IMR-90 (cell line): ENCODE results near the gene CPNE4. TPM values are rescaled to one million over a fixed set of nuclear protein-coding genes. Genes with fewer than 3 reads are reported as not detected.

ENCODE experiments used
- ATAC-seq: fragments of 200-7000 bp; cut with Tn5 transposase; 2 replicates; pipeline ENCODE4 v1.9.1; 2020; ENCODE audit warnings: low read depth, mild to moderate bottlenecking, moderate library complexity
- BruUV-seq: library from RNA; stranded (reverse); fragments of 400-500 nt; replicated peaks from 2 replicates; lab custom pipeline; 2021; lab: Mats Ljungman, UMichigan
- CTCF ChIA-PET: fragments of 300-600 bp; formaldehyde crosslinking; extraction: SDS; loops from one replicate; lab custom pipeline; 2021; ENCODE audit warnings: antibody characterized with exemption; lab: Yijun Ruan, JAX
- POLR2A ChIA-PET: fragments of 300-600 bp; sonication (Branson Sonifier 250); formaldehyde crosslinking; loops from one replicate; lab custom pipeline; 2022; ENCODE audit warnings: antibody characterized with exemption; ENCODE audit not compliant: unreplicated experiment; lab: Charles Lee
- DNase-seq: peaks from one replicate; pipeline ENCODE4 v3.0.0; 2013
- H2AFZ ChIP-seq: replicated peaks from 2 replicates; pipeline ENCODE3; 2013; ENCODE audit warnings: low read length, mild to moderate bottlenecking; ENCODE audit not compliant: poor library complexity
- H2AK5ac ChIP-seq: 2 replicates; pipeline ENCODE4 v1.6.1; 2013; ENCODE audit warnings: low read depth, low read length, inconsistent platforms
- H2AK9ac ChIP-seq: replicated peaks from 2 replicates; pipeline ENCODE3; 2013; ENCODE audit warnings: mild to moderate bottlenecking, low read depth, low read length, moderate library complexity; ENCODE audit not compliant: poor library complexity
- H2BK120ac ChIP-seq: 2 replicates; pipeline ENCODE4 v1.6.1; 2013; ENCODE audit warnings: low read depth, low read length, inconsistent platforms
- H2BK15ac ChIP-seq: 3 replicates; pipeline ENCODE4 v1.6.1; 2013; ENCODE audit warnings: low read depth, low read length, inconsistent platforms
- H2BK20ac ChIP-seq: 2 replicates; pipeline ENCODE4 v1.6.1; 2013; ENCODE audit warnings: low read depth, mild to moderate bottlenecking, inconsistent platforms, low read length, moderate library complexity
- H2BK5ac ChIP-seq: 2 replicates; pipeline ENCODE4 v1.6.1; 2013; ENCODE audit warnings: mild to moderate bottlenecking, low read depth, low read length, inconsistent platforms; ENCODE audit not compliant: poor library complexity, severe bottlenecking
- H3K14ac ChIP-seq: replicated peaks from 2 replicates; pipeline ENCODE4 v1.6.1; 2013; ENCODE audit warnings: low read depth, low read length, inconsistent platforms
- H3K18ac ChIP-seq: 2 replicates; pipeline ENCODE4 v1.6.1; 2013; ENCODE audit warnings: low read depth, low read length, control low read depth
- H3K23ac ChIP-seq: 2 replicates; pipeline ENCODE4 v1.6.1; 2013; ENCODE audit warnings: low read depth, low read length, inconsistent platforms
- H3K27ac ChIP-seq: 2 replicates; pipeline ENCODE4 v1.5.1; 2013; ENCODE audit warnings: mild to moderate bottlenecking, control low read depth, low read length; ENCODE audit not compliant: insufficient read depth
- H3K27me3 ChIP-seq: 2 replicates; pipeline ENCODE4 v1.6.1; 2013; ENCODE audit warnings: low read length; ENCODE audit not compliant: control insufficient read depth, insufficient read depth
- H3K36me3 ChIP-seq: 2 replicates; pipeline ENCODE4 v1.6.1; 2013; ENCODE audit warnings: low read length, mixed read lengths; ENCODE audit not compliant: control insufficient read depth, insufficient read depth
- H3K4ac ChIP-seq: 2 replicates; pipeline ENCODE4 v1.6.1; 2013; ENCODE audit warnings: low read depth, low read length, inconsistent platforms
- H3K4me1 ChIP-seq: 2 replicates; pipeline ENCODE4 v1.6.1; 2013; ENCODE audit warnings: low read length, mixed read lengths; ENCODE audit not compliant: control insufficient read depth, insufficient read depth
- H3K4me2 ChIP-seq: 2 replicates; pipeline ENCODE4 v1.6.1; 2013; ENCODE audit warnings: low read depth, mild to moderate bottlenecking, control low read depth, low read length, moderate library complexity
- H3K4me3 ChIP-seq: 2 replicates; pipeline ENCODE4 v1.5.1; 2013; ENCODE audit warnings: low read depth, mild to moderate bottlenecking, control low read depth, low read length, moderate library complexity; ENCODE audit not compliant: insufficient read depth
- H3K56ac ChIP-seq: 2 replicates; pipeline ENCODE4 v1.6.1; 2013; ENCODE audit warnings: low read length, inconsistent platforms; ENCODE audit not compliant: insufficient read depth; ENCODE audit errors: extremely low read depth
- H3K79me1 ChIP-seq, 2 experiments: 2 replicates each; pipeline ENCODE4 v1.6.1; 2013; ENCODE audit warnings: low read length in 2 of 2, inconsistent platforms in 1 of 2, low read depth in 1 of 2
- H3K9ac ChIP-seq: 2 replicates; pipeline ENCODE4 v1.6.1; 2013; ENCODE audit warnings: low read depth, low read length, control low read depth
- H3K9me1 ChIP-seq: 2 replicates; pipeline ENCODE4 v1.6.1; 2013; ENCODE audit warnings: low read length, inconsistent platforms; ENCODE audit not compliant: insufficient read depth
- H3K9me3 ChIP-seq: 2 replicates; pipeline ENCODE4 v1.6.1; 2013; ENCODE audit warnings: low read length; ENCODE audit not compliant: control insufficient read depth, insufficient read depth
- H4K20me1 ChIP-seq: 2 replicates; pipeline ENCODE4 v1.6.1; 2013; ENCODE audit warnings: low read length, inconsistent platforms; ENCODE audit not compliant: insufficient read depth
- H4K5ac ChIP-seq: 2 replicates; pipeline ENCODE4 v1.6.1; 2013; ENCODE audit warnings: mild to moderate bottlenecking, low read depth, low read length, control low read depth
- H4K8ac ChIP-seq, 2 experiments: 2 replicates each; pipeline ENCODE4 v1.6.1; 2013; ENCODE audit warnings: low read depth in 2 of 2, low read length in 2 of 2, control low read depth in 1 of 2, inconsistent platforms in 1 of 2
- H4K91ac ChIP-seq: 2 replicates; pipeline ENCODE4 v1.6.1; 2013; ENCODE audit warnings: low read depth, low read length, inconsistent platforms; ENCODE audit not compliant: insufficient read depth
- BHLHE40 ChIP-seq: fragments of 150-350 bp; IDR thresholded peaks from 2 replicates; pipeline ENCODE4 v1.6.1; 2016; ENCODE audit warnings: mild to moderate bottlenecking, low read depth, low read length
- CTCF ChIP-seq: conservative IDR thresholded peaks from 2 replicates; pipeline ENCODE4 v1.5.1; 2012; ENCODE audit warnings: mild to moderate bottlenecking, low read depth, low read length, improper control_type of control experiment
- ELK1 ChIP-seq: fragments of 150-350 bp; IDR thresholded peaks from 2 replicates; pipeline ENCODE4 v1.6.1; 2016; ENCODE audit warnings: low read depth, mild to moderate bottlenecking, low read length, moderate library complexity, borderline replicate concordance
- FOS ChIP-seq: fragments of 150-350 bp; IDR thresholded peaks from 2 replicates; pipeline ENCODE4 v1.6.1; 2016; ENCODE audit warnings: low read depth, low read length
- MAFK ChIP-seq: IDR thresholded peaks from 2 replicates; pipeline ENCODE4 v1.6.1; 2012; ENCODE audit warnings: low read depth, low read length, improper control_type of control experiment
- MAZ ChIP-seq: IDR thresholded peaks from 2 replicates; pipeline ENCODE4 v1.6.1; 2012; ENCODE audit warnings: low read depth, mild to moderate bottlenecking, low read length, improper control_type of control experiment, moderate library complexity, borderline replicate concordance
- NFE2L2 ChIP-seq: fragments of 150-350 bp; IDR thresholded peaks from 2 replicates; pipeline ENCODE4 v1.6.1; 2016; ENCODE audit warnings: low read depth, mild to moderate bottlenecking, low read length
- POLR2A ChIP-seq: IDR thresholded peaks from 2 replicates; pipeline ENCODE4 v1.6.1; 2012; ENCODE audit warnings: mild to moderate bottlenecking, low read depth, low read length
- RAD21 ChIP-seq: IDR thresholded peaks from 2 replicates; pipeline ENCODE4 v1.6.1; 2012; ENCODE audit warnings: low read length, improper control_type of control experiment
- RCOR1 ChIP-seq: IDR thresholded peaks from 2 replicates; pipeline ENCODE4 v1.6.1; 2012; ENCODE audit warnings: mild to moderate bottlenecking, low read length, improper control_type of control experiment; ENCODE audit not compliant: insufficient replicate concordance
- RFX5 ChIP-seq: IDR thresholded peaks from 2 replicates; pipeline ENCODE4 v1.8.0; 2012; ENCODE audit warnings: low read depth, mild to moderate bottlenecking, low read length, moderate library complexity
- SMC3 ChIP-seq: fragments of 150-350 bp; IDR thresholded peaks from 2 replicates; pipeline ENCODE4 v1.6.1; 2016; ENCODE audit warnings: low read depth, mild to moderate bottlenecking, antibody characterized with exemption, low read length, moderate library complexity
- USF2 ChIP-seq: fragments of 150-350 bp; IDR thresholded peaks from 2 replicates; pipeline ENCODE4 v1.6.1; 2017; ENCODE audit warnings: mild to moderate bottlenecking, antibody characterized with exemption, low read length, low read depth
- WGBS, 2 experiments: methylation state at CpG; one replicate each; pipeline versions ENCODE4 v1.1.5 to v1.1.7; 2013; ENCODE audit warnings: missing lambda C conversion rate in 2 of 2; ENCODE audit not compliant: insufficient read length in 1 of 2; ENCODE audit errors: extremely low coverage in 2 of 2; 5-methylcytosine and 5-hydroxymethylcytosine counted together
- dilution Hi-C: fragments of 300-500 bp; cut with HindIII; formaldehyde crosslinking; loops from one replicate; pipeline ENCODE4 v1.14.3; 2018; ENCODE audit warnings: low sequenced_read_pairs; ENCODE audit not compliant: unreplicated experiment
- in situ Hi-C: fragments of 300-500 bp; cut with MboI; formaldehyde crosslinking; loops from 3 replicates; pipeline ENCODE4 v1.14.3; 2019; ENCODE audit warnings: low sequenced_read_pairs, inconsistent platforms, mixed read lengths
- intact Hi-C: fragments of 100-400 bp; cut with micrococcal nuclease; formaldehyde crosslinking; loops from 2 replicates; pipeline ENCODE4 v1.10.0; 2022
- polyA plus RNA-seq, 3 experiments: library from polyadenylated mRNA; depleted of rRNA; stranded (reverse); fragments of >200 nt; gene quantifications; 2 replicates each; pipeline ENCODE4 v1.2.3, GENCODE V29; 2012; ENCODE audit warnings: low replicate concordance in 1 of 3
- total RNA-seq: library from RNA; depleted of rRNA; stranded (reverse); fragments of >200 nt; gene quantifications from 2 replicates; pipeline ENCODE4 v1.2.3, GENCODE V29; 2012

CPNE4 gene
- total and polyA plus RNA-seq, 2 of the 4 experiments (the other 2 are of a cell fraction): not detected

- CTCF ChIA-PET: interaction anchor here (1.0 kb wide), 1 partner anchor 16 kb away, joined by 4 read pairs; no protein-coding TSS in a partner anchor
- Histone ChIP-seq H3K23ac (no peak overlapping the region), H3K27ac (no peak overlapping the region), H4K8ac (no peak overlapping the region), H3K18ac (no peak overlapping the region), H3K9me3 (no peaks in the 10 kb centered on the region), H2AK9ac (no peak overlapping the region), H2AK5ac (no peak overlapping the region), H3K36me3 (no peaks in the 10 kb centered on the region), H3K56ac (no peak overlapping the region), H3K27me3 (no peaks in the 10 kb centered on the region; the same call in 1 of the 2 replicates), H3K4me1 (no peaks in the 10 kb centered on the region), H4K91ac (no peak overlapping the region), H4K20me1 (no peaks in the 10 kb centered on the region), H3K9me1 (no peaks in the 10 kb centered on the region), H3K79me1 (no peaks in the 10 kb centered on the region), H3K4me3 (no peak overlapping the region), H2AFZ (no peak overlapping the region), H3K9ac (no peak overlapping the region), H3K14ac (no peak overlapping the region), H2BK5ac (no peak overlapping the region), H2BK20ac (no peak overlapping the region), H2BK120ac (no peak overlapping the region), H4K5ac (no peak overlapping the region), H3K4me2 (no peak overlapping the region), H3K4ac (no peak overlapping the region), H2BK15ac (no peak overlapping the region)
- no peak for ATAC-seq
- intact Hi-C loops: loop anchor here (10.0 kb wide), 1 partner anchor 468 kb away; no protein-coding TSS in a partner anchor
- DNase-seq: no peak
- POLR2A ChIA-PET: no interaction called here
- in situ Hi-C loops: no loop called here
- no TSS peak for BruUV-seq
- 30% methylated on average over 4 of the region's 7 CpGs; no CpG with 5 or more reads in 1 of the 2 experiments for WGBS, 2 experiments
- dilution Hi-C loops: loop anchor here (25.0 kb wide), 1 partner anchor 236 kb away; no protein-coding TSS in a partner anchor
- no peak for TF ChIP-seq BHLHE40
- TF ChIP-seq NFE2L2: no peak
- TF ChIP-seq RFX5: no peak
- no peak for TF ChIP-seq MAZ
- no peak for TF ChIP-seq POLR2A
- no peak for TF ChIP-seq MAFK
- TF ChIP-seq FOS: no peak
- no peak for TF ChIP-seq ELK1
- no peak for TF ChIP-seq RCOR1
- TF ChIP-seq RAD21: no peak
- TF ChIP-seq CTCF: no peak
- no peak for TF ChIP-seq SMC3
- TF ChIP-seq USF2: no peak
Measured at GRCh38 chr3:132022914-132023313, 11.9 kb downstream of the CPNE4 start.
